Esophagus muscularis mucosa (tissue), 4 donors: ENCODE data around the gene CORO7.

Source experiments
- CTCF ChIP-seq, 3 experiments: fragments of 200-600 bp in 2 of 3; fragments of 450-650 bp in 1 of 3; sonication (generic) in 2 of 3; IDR thresholded peaks; one replicate each; pipeline ENCODE4 v1.5.1; 2017 to 2019; ENCODE audit warnings: antibody characterized with exemption in 3 of 3, mild to moderate bottlenecking in 2 of 3, moderate library complexity in 1 of 3
- EP300 ChIP-seq: sonication (generic); formaldehyde crosslinking; IDR thresholded peaks from one replicate; pipeline ENCODE4 v1.6.1; 2017; ENCODE audit warnings: antibody characterized with exemption
- POLR2AphosphoS5 ChIP-seq, 2 donors: sonication (generic); formaldehyde crosslinking; IDR thresholded peaks; one replicate each; pipeline ENCODE4 v1.6.1; 2017; ENCODE audit warnings: antibody characterized with exemption in 2 of 2

GRCh38 chr16:4341250-4341649 lies 75.1 kb downstream of the CORO7 start:
- TF ChIP-seq EP300, result no peak
- no peak for TF ChIP-seq POLR2AphosphoS5 (IDR thresholded peaks at IDR 0.05)
- no peak for TF ChIP-seq CTCF (IDR thresholded peaks at IDR 0.05)
